Posterior vena cava (tissue), 2 donors: ENCODE results near the gene SUSD2. TPM values are rescaled to one million over a fixed set of nuclear protein-coding genes. Genes with fewer than 3 reads are reported as not detected.
"Not testable (repeated sequence)": the region's sequence is repeated elsewhere in the genome, so short reads cannot be mapped to it uniquely, and the experiment has no call there.

Experiments
- DNase-seq: peaks from one replicate; pipeline ENCODE4 v3.0.0-alpha.2; 2020; ENCODE audit warnings: low spot score
- intact Hi-C, 2 donors: fragments of 100-400 bp; cut with DNase I; formaldehyde crosslinking; loops; one replicate each; pipeline versions ENCODE4 v1.14.1 to v1.14.2; 2022 to 2023
- long read RNA-seq, 2 donors: library from polyadenylated mRNA; unstranded; transcript quantifications; one replicate each; pipeline ENCODE4 v2.0.0, GENCODE V29; 2020 to 2021
- total RNA-seq, 2 donors: library from RNA; stranded (reverse); fragmentation: NEBNext Ultra II Directional; extraction: Animal tissue kit (Norgen Biotek cat#: 25700); gene quantifications; one replicate each; pipeline ENCODE4 v1.2.1, GENCODE V29; 2021
- donor health status: DM: yes; HTN: yes; CAD: no.
- donor health status: DM: yes; HTN: yes; CAD: no.

SUSD2 gene
- 10 to 100 TPM; 11.9 to 29.5 TPM for total RNA-seq
- long read RNA-seq, donor 1, partial matches to known transcripts, result 11 of 12 reads
- long read RNA-seq, donor 1, other reads (novel, unspliced or antisense), result 0 of 12 reads
- long read RNA-seq, donor 2, partial matches to known transcripts, result 3 of 4 reads
- long read RNA-seq, donor 2, other reads (novel, unspliced or antisense), result 0 of 4 reads

DNA sequence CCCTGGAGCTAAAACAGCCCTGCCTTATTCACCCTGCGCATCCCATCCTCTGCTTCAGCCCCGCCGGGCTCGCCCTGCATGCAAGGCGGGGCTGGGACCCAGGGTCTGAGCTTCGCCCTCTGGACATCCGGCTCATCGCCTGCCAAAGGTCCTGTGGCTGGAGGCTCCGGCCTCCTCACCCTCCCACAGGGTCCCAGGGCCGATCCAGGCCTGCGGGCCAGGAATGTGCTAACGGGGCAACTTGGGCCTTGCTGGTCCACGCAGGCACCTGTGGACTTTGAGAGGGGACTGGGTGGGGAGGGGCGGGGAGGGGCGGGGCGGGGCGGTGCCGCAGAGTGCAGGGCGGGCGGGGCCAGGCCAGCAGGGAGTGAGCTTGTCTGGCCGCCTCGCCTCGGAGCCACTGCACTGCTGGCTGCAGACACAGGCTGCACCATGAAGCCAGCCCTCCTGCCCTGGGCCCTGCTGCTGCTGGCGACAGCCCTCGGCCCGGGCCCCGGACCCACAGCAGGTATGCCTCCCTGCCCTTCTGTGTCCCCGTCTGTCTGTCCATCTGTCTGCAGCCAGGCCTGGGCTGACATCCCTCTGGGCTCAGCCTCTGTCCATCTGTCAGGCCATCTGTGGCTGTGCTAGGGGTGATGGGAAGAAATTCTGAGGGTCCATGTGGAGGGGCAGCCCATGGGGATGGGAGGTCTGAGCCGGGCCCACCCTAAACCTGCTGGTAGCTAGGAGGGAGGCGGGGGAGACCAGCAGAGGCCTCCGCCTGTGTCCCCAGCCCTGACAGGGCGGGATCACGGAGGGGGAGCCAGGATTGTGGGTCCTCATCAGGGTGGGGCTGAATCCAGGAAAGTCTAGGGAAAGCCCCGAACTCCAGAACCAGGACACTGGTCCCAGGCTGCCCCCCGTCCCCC, at the start of gene SUSD2:
SUSD2 (plus strand) TSS at position 400 of the 908 bp plus-strand sequence; CDS start at position 433, 33 bp downstream.
- DNase-seq, result peak; percentile 86
- intact Hi-C loops, result loop anchor here in 1 of 2 donors (10.0 kb wide), 1 partner anchor 197 kb away; the partner anchor contains the start of gene GSTT2

- DNase-seq, result no peak
Measured at GRCh38 chr22:24133187-24133965, 47.9 kb upstream of the SUSD2 start.

GRCh38 chr22:24134090-24134846, 47.0 kb upstream of the SUSD2 start:
- DNase-seq, result peak; percentile 88

More at GRCh38 chr22:24133187-24133965, 47.9 kb upstream of the SUSD2 start:
- intact Hi-C loops, result no loop called here

GRCh38 chr22:24136533-24136932, 44.8 kb upstream of the SUSD2 start:
- DNase-seq, intact Hi-C loops: not testable (repeated sequence)

More at GRCh38 chr22:24134090-24134846, 47.0 kb upstream of the SUSD2 start:
- intact Hi-C loops, result no loop called here

GRCh38 chr22:24137595-24137994, 43.7 kb upstream of the SUSD2 start:
- no peak for DNase-seq
- intact Hi-C loops, result no loop called here

DNA sequence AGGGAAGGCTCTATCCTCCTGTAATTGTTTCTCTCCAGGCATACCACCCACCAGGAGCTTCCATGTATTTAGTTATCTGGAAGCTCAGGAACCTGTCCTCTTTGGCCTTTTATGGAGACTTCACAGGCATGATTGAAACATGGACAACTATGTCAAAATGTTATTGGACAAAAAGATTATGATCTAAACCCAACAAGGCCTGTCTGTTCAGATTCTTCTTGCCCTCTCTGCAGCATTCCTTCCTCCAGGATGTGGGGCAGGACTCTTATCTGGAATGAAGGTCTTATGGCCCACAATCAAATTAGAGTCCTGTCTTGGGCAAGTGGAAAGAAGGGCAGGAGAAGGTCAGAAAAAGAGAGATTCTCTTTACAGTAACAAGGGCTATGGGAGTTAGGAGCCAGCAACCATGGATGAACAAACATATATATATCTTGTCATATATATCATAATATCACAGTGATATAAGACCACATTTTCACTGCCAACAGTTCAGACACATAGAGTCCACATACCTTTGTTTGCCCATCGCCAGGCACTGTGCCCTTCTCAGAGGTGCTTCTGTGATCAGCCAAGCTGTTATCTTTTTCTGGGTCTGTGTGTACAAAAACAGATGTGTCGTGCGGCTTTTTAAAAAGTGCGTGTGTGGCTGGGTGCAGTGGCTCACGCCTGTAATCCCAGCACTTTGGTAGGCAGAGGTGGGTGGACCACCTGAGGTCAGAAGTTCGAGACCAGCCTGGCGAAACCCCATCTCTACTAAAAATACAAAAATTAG, 42.5 kb upstream of the SUSD2 start:
- intact Hi-C loops, result no loop called here
- no peak for DNase-seq

DNA sequence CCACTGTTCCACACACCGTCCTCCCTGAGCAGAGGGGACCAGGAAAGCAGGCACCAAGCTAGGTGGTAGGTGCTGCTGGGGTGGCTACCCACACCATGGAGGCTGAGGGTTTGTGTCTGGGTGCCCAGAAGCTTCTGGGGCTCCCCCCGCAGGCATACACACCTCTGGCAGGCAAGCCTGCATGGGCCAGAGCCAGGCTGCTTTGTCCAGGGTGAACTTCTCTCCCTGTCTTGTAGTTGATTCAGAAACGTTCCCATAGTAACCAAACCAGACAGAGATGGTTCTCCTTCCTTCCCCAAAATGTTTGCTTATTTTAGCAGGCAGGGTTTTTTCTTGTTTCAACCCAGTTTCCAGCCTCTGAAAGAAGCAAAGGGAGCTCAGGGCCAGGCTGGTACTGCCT, 40.9 kb upstream of the SUSD2 start:
- no peak for DNase-seq
- intact Hi-C loops, result loop anchor here in 1 of 2 donors (10.0 kb wide), 2 partner anchors 126 to 996 kb away; partner anchors contain the start of genes CABIN1, RAB36 and RSPH14

DNA sequence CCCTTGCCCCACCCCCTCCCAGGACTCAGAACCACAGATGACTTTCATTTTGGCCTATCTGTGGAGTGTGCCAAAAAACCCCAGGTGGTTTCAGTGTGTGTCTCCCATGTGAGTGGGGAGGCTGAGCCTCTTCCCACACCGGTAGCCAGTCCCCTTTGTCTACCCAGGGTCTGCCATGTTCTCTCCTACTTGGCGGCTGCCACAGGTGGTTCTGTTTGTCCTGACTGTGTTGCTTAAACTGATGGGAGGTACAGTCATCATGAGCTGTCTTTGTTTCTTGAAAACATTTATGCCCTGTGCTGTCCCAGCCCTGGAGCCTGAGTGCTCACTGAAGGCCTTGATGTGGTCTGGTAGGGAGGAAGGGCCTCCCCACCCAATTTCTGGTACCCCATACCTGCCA, 39.7 kb upstream of the SUSD2 start:
- no peak for DNase-seq
- intact Hi-C loops, result loop anchor here in 1 of 2 donors (10.0 kb wide), 2 partner anchors 127 to 997 kb away; partner anchors contain the start of genes CABIN1, RAB36 and RSPH14

- intact Hi-C loops, result loop anchor here in 1 of 2 donors (10.0 kb wide), 2 partner anchors 127 to 997 kb away; partner anchors contain the start of genes CABIN1, RAB36 and RSPH14
Measured at GRCh38 chr22:24142241-24142640, 39.0 kb upstream of the SUSD2 start.

DNA sequence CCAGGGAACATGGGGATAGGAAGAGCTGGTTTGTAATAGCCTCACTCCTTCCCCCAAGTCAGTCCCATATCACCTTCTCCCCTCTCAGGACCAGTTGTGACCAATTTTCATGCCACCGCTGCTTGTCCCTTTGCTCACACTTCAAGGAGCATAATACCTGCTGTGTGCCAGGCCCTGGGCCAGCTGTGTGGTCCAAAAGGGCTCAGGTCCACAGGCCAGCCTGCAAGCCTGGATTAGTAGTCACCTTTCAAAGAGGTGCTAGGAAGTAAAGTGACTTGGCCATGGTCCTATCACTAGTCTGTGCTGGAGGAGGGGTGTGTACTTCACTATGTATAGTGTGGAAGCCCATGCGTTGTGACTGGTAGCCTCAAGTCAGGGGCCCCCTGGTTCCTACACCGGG, 38.5 kb upstream of the SUSD2 start:
- intact Hi-C loops, result loop anchor here in 1 of 2 donors (1.0 to 10.0 kb wide), 3 partner anchors 47 to 998 kb away; partner anchors contain the start of genes CABIN1, RAB36 and RSPH14
- no peak for DNase-seq

More at GRCh38 chr22:24142241-24142640, 39.0 kb upstream of the SUSD2 start:
- no peak for DNase-seq

GRCh38 chr22:24144056-24144777, 37.1 kb upstream of the SUSD2 start:
- intact Hi-C loops, result loop anchor here in 1 of 2 donors (10.0 kb wide), 2 partner anchors 129 to 999 kb away; partner anchors contain the start of genes CABIN1, RAB36 and RSPH14
- no peak for DNase-seq

GRCh38 chr22:24144778-24145085, 36.6 kb upstream of the SUSD2 start:
- intact Hi-C loops, result loop anchor here in 1 of 2 donors (10.0 kb wide), 2 partner anchors 130 to 1000 kb away; partner anchors contain the start of genes CABIN1, RAB36 and RSPH14
- DNase-seq, result no peak

DNA sequence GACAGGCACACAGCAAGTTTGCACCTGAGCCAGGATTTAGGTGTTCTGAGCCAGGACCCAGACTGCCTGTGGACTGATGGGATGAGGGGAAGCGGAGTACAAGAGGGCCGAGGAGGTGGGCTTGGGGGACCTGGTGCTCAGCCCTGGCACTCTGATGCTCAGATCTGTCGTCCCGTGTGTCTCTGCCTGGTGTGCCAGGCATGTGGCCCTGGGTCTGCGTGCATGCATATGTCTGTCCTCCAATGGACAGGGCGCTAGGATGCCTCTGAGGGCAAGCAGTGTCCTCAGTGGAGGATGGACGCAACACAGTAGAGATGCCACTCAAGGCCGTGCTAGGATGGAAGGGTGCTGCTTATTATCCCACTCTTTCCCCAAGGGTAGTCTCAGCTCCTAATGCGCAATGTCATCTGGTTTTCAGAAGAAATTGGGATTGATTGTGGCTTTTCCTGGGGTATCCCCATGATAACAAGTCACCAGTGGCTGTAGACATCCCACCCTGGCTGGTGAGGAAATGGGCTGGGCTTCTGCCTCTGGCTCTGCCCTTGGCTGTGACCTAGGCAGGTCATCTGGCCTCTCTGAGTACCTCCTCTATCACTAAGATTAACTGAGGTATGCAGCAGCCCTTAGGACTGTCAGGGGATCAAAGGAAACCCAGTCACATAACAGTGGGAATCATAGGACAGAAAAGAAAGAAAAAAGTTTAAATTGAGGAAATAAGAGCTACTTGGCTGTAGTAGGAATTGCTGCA, 35.7 kb upstream of the SUSD2 start:
- DNase-seq, result no peak
- intact Hi-C loops, result loop anchor here in 1 of 2 donors (10.0 kb wide), 2 partner anchors 131 to 1001 kb away; partner anchors contain the start of genes CABIN1, RAB36 and RSPH14

DNA sequence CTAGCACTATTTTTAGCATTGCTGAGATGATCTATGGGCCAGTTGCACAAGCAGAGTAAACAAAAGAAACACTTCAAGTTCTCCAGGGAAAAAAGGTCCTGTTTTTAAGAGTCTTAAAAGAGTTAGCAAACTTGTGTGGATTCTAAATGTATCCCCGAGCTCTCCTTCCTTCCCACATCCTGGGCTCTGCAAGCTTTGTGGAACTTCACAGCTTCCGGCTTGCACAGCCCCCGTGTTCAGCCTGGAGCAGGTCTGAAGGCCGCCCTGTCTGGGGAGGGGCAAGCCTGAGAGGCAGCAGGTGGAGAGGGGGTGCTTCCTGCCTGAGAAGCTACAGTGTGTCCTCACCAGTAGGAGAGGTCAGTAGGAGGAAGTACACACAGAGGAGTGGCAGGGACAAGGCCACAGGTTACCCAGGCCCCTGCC, 35.1 kb upstream of the SUSD2 start:
- DNase-seq, result no peak
- intact Hi-C loops, result loop anchor here in 1 of 2 donors (10.0 kb wide), 2 partner anchors 131 to 1001 kb away; partner anchors contain the start of genes CABIN1, RAB36 and RSPH14

- intact Hi-C loops, result loop anchor here in 1 of 2 donors (10.0 kb wide), 2 partner anchors 132 to 1002 kb away; partner anchors contain the start of genes CABIN1, RAB36 and RSPH14
- no peak for DNase-seq
Measured at GRCh38 chr22:24146791-24147353, 34.4 kb upstream of the SUSD2 start.
